ENCODE data around the gene BPTF. TPM values are rescaled to one million over a fixed set of nuclear protein-coding genes. Genes with fewer than 3 reads are reported as not detected.

BPTF gene
- total RNA-seq, 4 donors from 2014 or later = 56.9 to 106 (median 72.6) TPM

GRCh38 chr17:68029512-68030215 lies 204.4 kb downstream of the BPTF start:
- DNase-seq (ENCODE audit: low spot score) (no peak), ATAC-seq (ENCODE audit: low FRiP score) (no peak)
- TF ChIP-seq CTCF (IDR thresholded peaks at IDR 0.05) = no peak

Small RNA genes within 50 kb of the gene (small RNA-seq; reads per million reads assigned to genes)
- not detected for gene RN7SL622P

Other genes with a start within 250 kb of the BPTF start
- 10 to 100 TPM; 22.1 to 44.2 (median 28.2) TPM for gene NOL11, start 107.6 kb upstream of the BPTF start, total RNA-seq
- gene C17orf58, start 171.0 kb downstream of the BPTF start, total RNA-seq = 10 to 100 TPM in 2 of 4 donors, 1 to 10 TPM in 2; 4.3 to 22.9 (median 9.6) TPM
- gene KPNA2, start 210.2 kb downstream of the BPTF start, total RNA-seq = 10 to 100 TPM; 13.2 to 64.1 (median 23.4) TPM